DMS153 treated with DMSO at 0.1 percent for 48 hours (cell line): Measurements from ENCODE around the gene ORC4.
"Not testable (repeated sequence)": the region's sequence is repeated elsewhere in the genome, so short reads cannot be mapped to it uniquely, and the experiment has no call there.

Experiments used
- DNase-seq: peaks from one replicate; lab custom pipeline; 2025; ENCODE audit not compliant: unreplicated experiment; lab: John Stamatoyannopoulos, UW

ORC4 gene

DNA sequence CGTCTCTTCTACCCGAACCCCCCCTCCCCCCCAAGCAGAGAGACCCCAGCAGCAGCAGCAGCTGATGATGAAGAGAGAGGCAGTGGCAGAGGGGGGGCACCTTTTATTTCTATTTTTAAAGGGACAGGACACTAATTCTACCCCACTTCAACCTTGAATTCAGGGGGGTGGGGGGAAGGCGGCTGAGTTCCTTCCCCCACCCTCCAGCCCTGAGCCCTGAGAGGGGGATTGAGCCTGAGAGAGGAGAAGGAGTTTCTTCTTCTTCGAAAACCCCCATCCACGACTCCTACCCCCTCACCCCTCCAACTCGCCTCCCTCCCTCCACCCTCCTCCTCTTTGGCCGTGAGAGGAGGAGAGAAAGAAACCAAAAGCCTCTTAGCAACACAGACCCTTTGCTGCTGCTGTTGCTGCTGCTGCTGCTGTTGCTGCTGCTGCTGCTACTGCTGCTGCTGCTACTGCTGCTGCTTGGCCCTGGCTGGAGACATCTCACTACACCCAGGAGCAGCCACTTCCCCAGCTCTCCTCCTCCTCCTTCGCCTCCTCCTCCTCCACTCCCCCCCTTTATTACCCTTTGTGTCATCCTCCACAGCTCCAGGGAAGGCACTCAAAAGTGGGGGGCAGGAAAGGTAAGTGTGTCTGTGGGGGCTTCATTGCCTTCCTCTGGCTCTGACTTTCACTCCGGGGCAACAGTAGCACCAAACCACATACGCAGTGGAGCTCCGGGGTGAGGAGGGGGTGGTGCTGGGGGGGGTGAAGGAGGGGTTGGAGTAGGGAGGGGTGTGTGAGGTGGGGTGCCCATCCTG is 723 bp upstream of the ORC4 start, which contains the start of gene MBD5:
Gene MBD5 (plus strand): TSS at position 33 of the 803 bp plus-strand sequence.
- no peak for DNase-seq

- DNase-seq: no peak
Measured at GRCh38 chr2:148014616-148015015, 5.9 kb downstream of the ORC4 start.

- DNase-seq: no peak
Measured at GRCh38 chr2:148013876-148014275, 6.7 kb downstream of the ORC4 start.

- DNase-seq: not testable (repeated sequence)
Measured at GRCh38 chr2:148008411-148008810, 12.1 kb downstream of the ORC4 start.

GRCh38 chr2:148007219-148007900 is 13.2 kb downstream of the ORC4 start:
- no peak for DNase-seq

DNA sequence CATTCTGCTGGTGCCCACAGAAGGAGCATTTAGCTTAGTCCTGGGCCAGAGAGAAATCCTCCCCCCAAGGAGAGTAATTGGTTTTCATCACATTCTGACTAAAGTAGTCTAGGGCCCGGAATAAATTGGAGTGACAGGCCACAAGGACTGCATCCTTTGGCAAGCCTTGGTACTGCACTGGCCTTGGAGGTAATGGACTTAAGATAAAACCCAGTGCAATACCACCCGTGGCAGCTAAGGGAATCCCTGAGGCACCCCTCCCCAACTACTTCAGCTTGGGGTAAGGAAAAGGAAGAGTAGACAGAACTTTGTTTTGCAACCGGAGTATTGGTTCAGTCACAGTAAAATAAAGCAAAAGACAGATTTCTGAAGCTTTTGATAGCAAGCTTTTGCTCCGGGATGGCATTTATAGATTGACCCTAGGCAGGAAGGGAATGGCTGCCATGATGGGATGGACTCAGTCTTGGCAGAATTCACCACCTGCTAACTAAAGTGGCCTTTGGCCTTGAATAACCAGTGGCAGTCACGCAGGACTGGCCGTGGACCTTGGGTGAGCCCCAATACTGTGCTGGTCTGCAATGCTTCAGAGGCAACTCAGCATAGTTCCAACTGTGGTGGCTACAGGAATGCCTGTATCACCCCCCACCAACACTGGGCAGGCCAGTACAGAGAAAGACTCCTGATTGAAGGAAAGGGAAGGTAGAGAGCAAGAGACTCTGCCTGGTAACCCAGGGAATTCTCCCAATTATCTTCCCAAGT is 14.1 kb downstream of the ORC4 start:
- DNase-seq: no peak

- DNase-seq: not testable (repeated sequence)
Measured at GRCh38 chr2:148002420-148002819, 18.1 kb downstream of the ORC4 start.

DNA sequence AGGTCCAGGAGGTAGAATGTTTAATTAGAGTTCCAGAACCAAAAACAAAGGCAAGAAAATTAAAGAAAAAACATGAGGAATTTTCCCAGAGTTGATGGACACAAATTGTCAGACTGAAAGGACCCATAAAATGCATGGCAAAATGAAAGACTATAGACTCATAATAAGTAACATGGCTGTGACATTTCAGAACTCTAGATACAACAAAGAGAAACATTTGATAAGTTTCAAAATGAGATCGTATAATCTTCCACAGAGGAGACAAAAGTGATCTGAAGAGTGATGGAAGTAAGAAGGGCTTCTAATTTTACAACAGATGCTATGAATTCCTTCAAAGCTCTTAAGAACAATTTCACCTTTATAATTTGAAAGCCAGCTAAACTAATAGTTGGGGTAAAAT is 20.4 kb downstream of the ORC4 start:
- no peak for DNase-seq

- DNase-seq: no peak
Measured at GRCh38 chr2:147999126-147999525, 21.4 kb downstream of the ORC4 start.

GRCh38 chr2:147998203-147998602 is 22.3 kb downstream of the ORC4 start:
- DNase-seq: no peak

DNA sequence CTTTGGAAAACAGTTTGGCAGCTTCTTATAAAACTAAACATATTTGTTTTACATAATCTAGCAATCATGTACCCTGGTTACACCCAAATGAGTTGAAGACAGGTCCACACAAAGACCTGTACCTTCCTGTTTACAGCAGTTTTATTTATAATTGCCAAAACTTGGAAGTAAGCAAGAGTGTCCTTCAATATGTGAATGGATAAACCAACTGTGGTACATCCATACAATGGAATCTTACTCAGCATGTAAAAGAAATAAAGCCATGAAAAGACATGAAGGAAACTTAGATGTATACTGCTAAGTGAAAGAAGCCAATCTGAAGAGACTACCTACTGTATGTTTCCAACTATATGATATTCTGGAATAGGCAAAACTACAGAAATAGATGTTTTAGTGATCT is 23.7 kb downstream of the ORC4 start:
- no peak for DNase-seq

GRCh38 chr2:147994965-147995364 is 25.6 kb downstream of the ORC4 start:
- not testable (repeated sequence) for DNase-seq

DNA sequence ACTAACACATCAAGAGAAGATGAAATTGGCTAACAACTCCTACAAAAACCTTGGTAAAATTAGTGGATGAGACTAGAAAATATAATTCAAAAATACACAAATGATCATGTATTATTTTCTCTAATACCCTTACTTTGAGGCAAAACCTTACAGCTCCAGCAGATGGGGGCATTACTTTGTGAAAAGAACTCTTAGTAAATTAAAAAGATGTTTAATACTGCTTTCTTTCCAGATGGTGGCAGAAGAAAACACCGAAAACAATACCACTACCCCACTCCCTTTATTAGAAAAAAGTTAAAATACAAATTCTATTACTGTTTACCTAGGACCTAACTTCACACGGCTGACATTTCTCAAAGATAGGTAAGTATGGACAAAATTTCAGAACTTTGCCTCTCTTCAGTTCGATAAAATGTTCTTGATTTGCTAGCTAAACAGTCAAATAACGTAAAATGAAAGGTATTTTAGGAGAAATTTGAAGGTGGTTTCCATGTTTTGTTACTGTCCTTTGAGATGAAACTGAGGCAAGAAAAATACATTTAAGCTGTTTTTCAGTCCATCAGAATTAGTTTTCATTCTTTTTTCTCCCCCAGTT is 30.6 kb downstream of the ORC4 start:
- DNase-seq: peak; percentile 3

DNA sequence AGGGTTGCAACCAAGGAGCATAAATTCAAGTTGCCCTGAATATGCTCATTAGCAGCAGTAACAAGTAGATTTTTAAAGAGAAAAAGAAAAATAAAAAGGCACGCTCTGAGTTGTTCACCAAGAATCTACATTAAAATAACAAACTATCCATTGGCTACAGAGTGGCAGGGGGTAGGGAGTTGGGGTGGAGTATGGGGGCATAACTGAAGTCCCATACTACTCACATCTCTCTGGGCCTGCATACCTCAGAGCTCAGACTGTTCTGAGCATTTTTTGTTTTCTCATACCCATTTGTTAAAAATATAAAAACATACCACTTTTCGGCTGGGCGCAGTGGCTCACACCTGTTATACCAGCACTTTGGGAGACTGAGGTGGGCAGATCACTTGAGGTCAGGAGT is 31.4 kb downstream of the ORC4 start:
- DNase-seq: no peak

- no peak for DNase-seq
Measured at GRCh38 chr2:147980940-147981528, 39.5 kb downstream of the ORC4 start.

GRCh38 chr2:147977679-147978078 is 42.9 kb downstream of the ORC4 start:
- no peak for DNase-seq

DNA sequence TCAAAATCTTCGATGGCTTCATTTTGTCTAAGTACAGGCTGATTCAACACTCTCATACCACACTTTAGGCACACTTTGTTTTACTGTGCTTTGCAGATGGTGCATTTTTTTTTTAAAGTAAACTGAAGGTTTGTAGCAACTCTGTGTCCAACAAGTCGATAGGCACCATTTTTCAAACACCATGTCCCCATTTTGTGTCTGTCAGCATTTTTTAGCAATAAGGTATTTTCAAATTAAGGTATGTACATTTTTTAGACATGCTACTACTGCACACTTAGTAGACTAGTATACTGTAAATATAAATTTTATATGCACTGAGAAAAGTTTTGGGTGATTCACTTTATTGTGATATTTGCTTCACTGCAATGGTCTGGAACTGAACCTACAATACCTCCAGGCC is 44.4 kb downstream of the ORC4 start:
- no peak for DNase-seq

DNA sequence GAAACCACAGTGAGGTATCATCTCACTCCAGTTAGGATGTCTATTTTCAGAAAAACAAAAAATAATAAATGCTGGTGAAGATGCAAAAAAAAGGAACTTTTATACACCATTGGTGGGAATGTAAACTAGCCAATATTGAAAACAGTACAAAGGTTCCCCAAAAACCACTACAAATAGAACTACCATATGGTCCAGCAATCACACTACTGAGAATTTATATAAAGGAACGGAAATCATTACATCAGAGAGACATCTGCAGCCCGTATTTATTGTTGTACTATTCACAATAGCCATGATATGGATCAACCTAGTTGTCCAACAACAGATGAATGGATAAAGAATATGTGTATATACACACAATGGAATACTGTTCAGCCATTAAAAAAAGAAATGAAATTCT is 52.0 kb downstream of the ORC4 start:
- DNase-seq: no peak

- no peak for DNase-seq
Measured at GRCh38 chr2:147952118-147952517, 68.4 kb downstream of the ORC4 start.

- no peak for DNase-seq
Measured at GRCh38 chr2:147945660-147946059, 74.9 kb downstream of the ORC4 start.

GRCh38 chr2:147939313-147939712 is 81.2 kb downstream of the ORC4 start:
- no peak for DNase-seq
